Vagina (tissue), 2 donors: ENCODE measurements around the gene TMCC2. TPM values are rescaled to one million over a fixed set of nuclear protein-coding genes. Genes with fewer than 3 reads are reported as not detected.

Experiments
- DNase-seq, 2 donors: peaks; one replicate each; pipeline ENCODE4 v3.0.0-alpha.2; 2017; ENCODE audit errors: extremely low spot score in 2 of 2
- H3K27ac ChIP-seq: fragments of 200-600 bp; sonication (generic); one replicate; pipeline ENCODE4 v1.5.1; 2019
- H3K27me3 ChIP-seq: fragments of 200-600 bp; sonication (generic); one replicate; pipeline ENCODE4 v1.5.1; 2019
- H3K36me3 ChIP-seq, 2 donors: fragments of 200-600 bp; sonication (generic); one replicate each; pipeline ENCODE4 v1.5.1; 2017 to 2019
- H3K4me1 ChIP-seq: fragments of 200-600 bp; sonication (generic); one replicate; pipeline ENCODE4 v1.5.1; 2019
- H3K4me3 ChIP-seq, 2 donors: fragments of 200-600 bp; sonication (generic); 1 replicate in 1 of 2; 2 replicates in 1 of 2; pipeline ENCODE4 v1.5.1; 2016 to 2019
- H3K9me3 ChIP-seq: fragments of 200-600 bp; sonication (generic); one replicate; pipeline ENCODE4 v1.5.1; 2019
- POLR2A ChIP-seq, 2 donors: fragments of 450-650 bp; IDR thresholded peaks; one replicate each; pipeline ENCODE4 v1.6.1; 2017; ENCODE audit warnings: antibody characterized with exemption in 2 of 2, mild to moderate bottlenecking in 2 of 2, moderate library complexity in 2 of 2
- POLR2AphosphoS5 ChIP-seq, 2 donors: sonication (generic); formaldehyde crosslinking; IDR thresholded peaks; one replicate each; pipeline ENCODE4 v1.9.0; 2017; ENCODE audit warnings: antibody characterized with exemption in 2 of 2, mild to moderate bottlenecking in 2 of 2, low read depth in 1 of 2; ENCODE audit not compliant: insufficient read depth in 1 of 2
- intact Hi-C: fragments of 100-400 bp; cut with DNase I; formaldehyde crosslinking; loops from one replicate; pipeline ENCODE4 v1.15.1; 2023
- total RNA-seq: library from RNA; depleted of rRNA; stranded (reverse); fragments of >200 nt; gene quantifications from one replicate; pipeline ENCODE4 v1.2.3, GENCODE V29; 2016
- TF ChIP-seq, protein P1 (sequence below), 3 experiments: fragments of 450-650 bp in 2 of 3; fragments of 200-600 bp in 1 of 3; sonication (generic) in 1 of 3; IDR thresholded peaks; one replicate each; pipeline ENCODE4 v1.5.1; 2017 to 2019; ENCODE audit warnings: antibody characterized with exemption in 3 of 3, mild to moderate bottlenecking in 2 of 3, moderate library complexity in 2 of 3

Gene TMCC2
- total RNA-seq, 1 donor from 2014 or later, result 4.9 TPM

DNA sequence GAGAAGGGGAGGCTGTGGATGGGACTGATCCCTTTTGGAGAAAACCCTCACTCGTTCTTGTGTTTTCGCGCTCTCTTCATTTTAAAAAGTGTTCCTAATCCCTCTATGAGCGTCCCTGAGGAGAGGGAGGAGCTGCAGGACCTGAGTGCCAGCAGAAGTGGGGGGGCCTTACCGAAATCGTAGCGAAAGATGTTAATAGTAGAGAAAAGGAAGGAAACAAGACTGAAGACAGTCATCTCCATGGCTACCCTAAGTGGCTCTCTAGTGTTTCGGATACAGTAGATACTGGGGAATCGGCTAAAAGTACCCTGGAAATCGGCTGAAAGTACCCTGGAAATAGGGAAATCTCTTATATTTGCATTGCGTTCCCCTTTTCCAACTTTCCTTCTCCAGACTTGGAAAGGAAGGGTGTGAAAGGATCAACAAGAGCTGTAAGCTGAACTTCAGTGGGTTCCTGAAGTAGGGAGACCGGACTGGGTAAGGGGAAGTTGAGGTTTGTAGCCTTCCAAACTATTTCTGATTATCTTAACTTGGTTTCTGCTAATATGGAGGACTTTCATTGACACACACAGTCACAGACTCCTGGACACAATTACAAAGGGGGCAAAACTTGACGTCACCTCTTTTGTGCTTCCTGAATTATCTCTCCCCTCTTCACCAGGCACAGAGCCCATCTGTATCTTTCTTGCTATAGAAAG is 15.8 kb upstream of the TMCC2 start:
- intact Hi-C loops, result no loop called here

GRCh38 chr1:205214756-205215155 is 13.0 kb upstream of the TMCC2 start:
- DNase-seq, result no peak
- no peaks in the 10 kb centered on the region for H3K36me3 ChIP-seq
- TF ChIP-seq POLR2A (IDR thresholded peaks at IDR 0.05) (no peak), POLR2AphosphoS5 (IDR thresholded peaks at IDR 0.05; ENCODE audit: insufficient read depth in 1 of 2, low read depth in 1 of 2) (no peak)
- TF ChIP-seq, protein P1, sequence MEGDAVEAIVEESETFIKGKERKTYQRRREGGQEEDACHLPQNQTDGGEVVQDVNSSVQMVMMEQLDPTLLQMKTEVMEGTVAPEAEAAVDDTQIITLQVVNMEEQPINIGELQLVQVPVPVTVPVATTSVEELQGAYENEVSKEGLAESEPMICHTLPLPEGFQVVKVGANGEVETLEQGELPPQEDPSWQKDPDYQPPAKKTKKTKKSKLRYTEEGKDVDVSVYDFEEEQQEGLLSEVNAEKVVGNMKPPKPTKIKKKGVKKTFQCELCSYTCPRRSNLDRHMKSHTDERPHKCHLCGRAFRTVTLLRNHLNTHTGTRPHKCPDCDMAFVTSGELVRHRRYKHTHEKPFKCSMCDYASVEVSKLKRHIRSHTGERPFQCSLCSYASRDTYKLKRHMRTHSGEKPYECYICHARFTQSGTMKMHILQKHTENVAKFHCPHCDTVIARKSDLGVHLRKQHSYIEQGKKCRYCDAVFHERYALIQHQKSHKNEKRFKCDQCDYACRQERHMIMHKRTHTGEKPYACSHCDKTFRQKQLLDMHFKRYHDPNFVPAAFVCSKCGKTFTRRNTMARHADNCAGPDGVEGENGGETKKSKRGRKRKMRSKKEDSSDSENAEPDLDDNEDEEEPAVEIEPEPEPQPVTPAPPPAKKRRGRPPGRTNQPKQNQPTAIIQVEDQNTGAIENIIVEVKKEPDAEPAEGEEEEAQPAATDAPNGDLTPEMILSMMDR (IDR thresholded peaks at IDR 0.05), result no peak
- H3K4me1 ChIP-seq, result peaks cover 6% of the 10 kb centered on the region
- H3K27me3 ChIP-seq, result no peaks in the 10 kb centered on the region
- no peak overlapping the region for H3K4me3 ChIP-seq
- intact Hi-C loops, result no loop called here
- H3K27ac ChIP-seq, result no peak overlapping the region
- H3K9me3 ChIP-seq, result no peaks in the 10 kb centered on the region

More for the DNA sequence above, 15.8 kb upstream of the TMCC2 start:
- Histone ChIP-seq H3K36me3 (no peaks in the 10 kb centered on the region), H3K4me3 (peak overlapping the region; percentile 58 to 67), H3K27me3 (no peaks in the 10 kb centered on the region), H3K27ac (peak overlapping the region; percentile 92), H3K4me1 (peaks cover 26% of the 10 kb centered on the region), H3K9me3 (no peaks in the 10 kb centered on the region)
- TF ChIP-seq POLR2AphosphoS5 (IDR thresholded peaks at IDR 0.05; ENCODE audit: insufficient read depth in 1 of 2, low read depth in 1 of 2), result no peak
- TF ChIP-seq, protein P1 (IDR thresholded peaks at IDR 0.05), result no peak
- no peak for TF ChIP-seq POLR2A (IDR thresholded peaks at IDR 0.05)
- no peak for DNase-seq

DNA sequence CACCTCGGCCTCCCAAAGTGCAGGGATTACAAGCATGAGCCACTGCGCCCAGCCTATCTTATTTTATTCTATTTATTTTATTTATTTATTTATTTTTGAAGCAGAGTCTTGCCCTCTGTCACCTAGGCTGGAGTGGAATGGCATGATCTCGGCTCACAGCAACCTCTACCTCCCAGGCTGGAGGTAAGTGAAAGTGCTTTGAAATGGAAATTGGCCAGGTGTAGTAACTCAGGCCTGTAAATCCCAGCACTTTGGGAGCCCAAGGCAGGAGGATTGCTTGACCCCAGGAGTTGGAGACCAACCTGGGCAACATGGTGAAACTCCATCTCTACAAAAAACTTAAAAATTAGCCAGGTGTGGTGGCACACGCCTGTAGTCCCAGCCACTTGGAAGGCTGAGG is 11.2 kb upstream of the TMCC2 start:
- no peaks in the 10 kb centered on the region for H3K27me3 ChIP-seq
- no peaks in the 10 kb centered on the region for H3K4me1 ChIP-seq
- H3K9me3 ChIP-seq, result no peaks in the 10 kb centered on the region
- H3K36me3 ChIP-seq, result no peaks in the 10 kb centered on the region
- no peak overlapping the region for H3K27ac ChIP-seq
- TF ChIP-seq POLR2A (IDR thresholded peaks at IDR 0.05) (no peak), POLR2AphosphoS5 (IDR thresholded peaks at IDR 0.05; ENCODE audit: insufficient read depth in 1 of 2, low read depth in 1 of 2) (no peak)
- TF ChIP-seq, protein P1 (IDR thresholded peaks at IDR 0.05), result no peak
- no peak overlapping the region for H3K4me3 ChIP-seq
- intact Hi-C loops, result no loop called here
- no peak for DNase-seq

DNA sequence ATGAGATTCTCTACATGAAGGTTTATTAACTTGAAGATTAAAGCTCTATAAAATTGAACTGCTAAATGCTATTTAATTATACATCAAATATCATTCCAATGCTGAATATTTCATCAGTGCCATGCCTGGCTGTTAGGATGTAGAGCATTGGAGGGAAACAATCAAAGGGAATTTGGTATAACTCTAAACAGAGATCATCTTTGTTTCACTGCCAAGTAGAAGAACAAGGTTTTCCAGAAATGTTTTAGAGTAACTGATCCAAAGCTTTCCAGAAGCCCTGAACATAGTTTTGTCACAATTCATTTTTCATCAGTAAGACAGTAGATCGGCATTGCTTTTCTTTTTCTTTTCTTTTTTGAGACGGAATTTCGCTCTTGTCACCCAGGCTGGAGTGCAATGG is 10.3 kb upstream of the TMCC2 start:
- TF ChIP-seq POLR2AphosphoS5 (IDR thresholded peaks at IDR 0.05; ENCODE audit: insufficient read depth in 1 of 2, low read depth in 1 of 2) (no peak), POLR2A (IDR thresholded peaks at IDR 0.05) (no peak)
- TF ChIP-seq, protein P1 (IDR thresholded peaks at IDR 0.05), result no peak
- intact Hi-C loops, result no loop called here

GRCh38 chr1:205220421-205220820 is 7.3 kb upstream of the TMCC2 start:
- Histone ChIP-seq H3K27me3 (no peaks in the 10 kb centered on the region), H3K36me3 (no peaks in the 10 kb centered on the region), H3K4me3 (no peak overlapping the region), H3K4me1 (no peaks in the 10 kb centered on the region), H3K27ac (no peak overlapping the region), H3K9me3 (no peaks in the 10 kb centered on the region)
- DNase-seq, result no peak
- TF ChIP-seq POLR2AphosphoS5 (IDR thresholded peaks at IDR 0.05; ENCODE audit: insufficient read depth in 1 of 2, low read depth in 1 of 2) (no peak), POLR2A (IDR thresholded peaks at IDR 0.05) (no peak)
- TF ChIP-seq, protein P1 (IDR thresholded peaks at IDR 0.05), result no peak
- intact Hi-C loops, result no loop called here

More for the DNA sequence above, 10.3 kb upstream of the TMCC2 start:
- no peak overlapping the region for H3K27ac ChIP-seq
- no peaks in the 10 kb centered on the region for H3K36me3 ChIP-seq
- H3K4me1 ChIP-seq, result no peaks in the 10 kb centered on the region
- H3K27me3 ChIP-seq, result no peaks in the 10 kb centered on the region
- H3K4me3 ChIP-seq, result no peak overlapping the region
- DNase-seq, result no peak
- no peaks in the 10 kb centered on the region for H3K9me3 ChIP-seq
